Measurements from ENCODE around the gene RCC1. TPM values are rescaled to one million over a fixed set of nuclear protein-coding genes. Genes with fewer than 3 reads are reported as not detected.
"Not testable (repeated sequence)": the region's sequence is repeated elsewhere in the genome, so short reads cannot be mapped to it uniquely, and the experiment has no call there.

RCC1 gene
- total RNA-seq, 1 donor from 2014 or later = 122 TPM

- FAIRE-seq (no peak), DNase-seq (ENCODE audit: low read depth) (no peak)
- Histone ChIP-seq H3K4me3 (ENCODE audit: low read depth, low read length) (no peak overlapping the region), H3K36me3 (ENCODE audit: control insufficient read depth, insufficient read depth, low read length) (peaks cover 4% of the 10 kb centered on the region), H3K27me3 (ENCODE audit: control insufficient read depth, insufficient read depth, low read length) (no peaks in the 10 kb centered on the region)
- TF ChIP-seq, protein P1, sequence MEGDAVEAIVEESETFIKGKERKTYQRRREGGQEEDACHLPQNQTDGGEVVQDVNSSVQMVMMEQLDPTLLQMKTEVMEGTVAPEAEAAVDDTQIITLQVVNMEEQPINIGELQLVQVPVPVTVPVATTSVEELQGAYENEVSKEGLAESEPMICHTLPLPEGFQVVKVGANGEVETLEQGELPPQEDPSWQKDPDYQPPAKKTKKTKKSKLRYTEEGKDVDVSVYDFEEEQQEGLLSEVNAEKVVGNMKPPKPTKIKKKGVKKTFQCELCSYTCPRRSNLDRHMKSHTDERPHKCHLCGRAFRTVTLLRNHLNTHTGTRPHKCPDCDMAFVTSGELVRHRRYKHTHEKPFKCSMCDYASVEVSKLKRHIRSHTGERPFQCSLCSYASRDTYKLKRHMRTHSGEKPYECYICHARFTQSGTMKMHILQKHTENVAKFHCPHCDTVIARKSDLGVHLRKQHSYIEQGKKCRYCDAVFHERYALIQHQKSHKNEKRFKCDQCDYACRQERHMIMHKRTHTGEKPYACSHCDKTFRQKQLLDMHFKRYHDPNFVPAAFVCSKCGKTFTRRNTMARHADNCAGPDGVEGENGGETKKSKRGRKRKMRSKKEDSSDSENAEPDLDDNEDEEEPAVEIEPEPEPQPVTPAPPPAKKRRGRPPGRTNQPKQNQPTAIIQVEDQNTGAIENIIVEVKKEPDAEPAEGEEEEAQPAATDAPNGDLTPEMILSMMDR (IDR thresholded peaks at IDR 0.05; ENCODE audit: insufficient read depth, low read length, severe bottlenecking) = no peak
These were observed 10.7 kb downstream of the RCC1 start for GRCh38 chr1:28516518-28516956.

GRCh38 chr1:28517649-28517999, 11.8 kb downstream of the RCC1 start:
- Histone ChIP-seq H3K27me3 (ENCODE audit: control insufficient read depth, insufficient read depth, low read length) (no peaks in the 10 kb centered on the region), H3K36me3 (ENCODE audit: control insufficient read depth, insufficient read depth, low read length) (peaks cover 4% of the 10 kb centered on the region), H3K4me3 (ENCODE audit: low read depth, low read length) (peak overlapping the region; percentile 60)
- TF ChIP-seq, protein P1 (IDR thresholded peaks at IDR 0.05; ENCODE audit: insufficient read depth, low read length, severe bottlenecking) = no peak
- DNase-seq (ENCODE audit: low read depth) (no peak), FAIRE-seq (no peak)

- FAIRE-seq (no peak), DNase-seq (ENCODE audit: low read depth) (peak; percentile 68)
- peak overlapping the region; percentile 60 for H3K4me3 ChIP-seq (ENCODE audit: low read depth, low read length)
- TF ChIP-seq, protein P1 (IDR thresholded peaks at IDR 0.05; ENCODE audit: insufficient read depth, low read length, severe bottlenecking) = peak; percentile 96
- no peaks in the 10 kb centered on the region for H3K27me3 ChIP-seq (ENCODE audit: control insufficient read depth, insufficient read depth, low read length)
- H3K36me3 ChIP-seq (ENCODE audit: control insufficient read depth, insufficient read depth, low read length) = peaks cover 3% of the 10 kb centered on the region
These were observed 12.3 kb downstream of the RCC1 start for GRCh38 chr1:28518000-28518744.

DNA sequence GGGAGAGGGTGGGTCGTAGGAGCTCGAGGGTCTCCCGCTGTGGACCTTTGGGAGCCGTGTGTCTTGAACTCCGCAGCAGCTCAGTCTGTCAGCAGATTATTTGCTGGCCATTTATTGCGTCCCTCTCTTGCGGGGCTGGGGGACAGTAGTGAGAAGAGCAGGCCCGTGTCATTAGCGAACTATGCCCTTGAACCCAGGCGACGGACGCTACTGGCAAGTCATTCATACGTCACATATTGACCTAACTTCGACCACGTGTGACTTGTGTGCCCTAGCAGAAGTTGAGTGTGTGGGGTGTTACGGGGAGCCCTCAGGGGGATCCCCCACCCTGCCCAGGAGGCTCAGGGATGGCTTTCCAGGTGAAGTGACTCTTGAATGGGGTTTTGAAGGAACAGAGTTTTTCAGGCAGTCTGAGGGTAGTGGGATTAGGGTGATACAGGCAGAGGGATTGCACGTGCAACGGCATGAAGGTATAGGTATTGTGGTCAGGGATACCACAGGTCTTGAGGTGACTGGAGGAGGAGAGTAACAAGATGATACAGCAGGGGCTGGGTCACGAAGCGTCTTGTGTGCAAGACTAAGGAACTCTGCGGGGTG, 13.0 kb downstream of the RCC1 start:
- FAIRE-seq (no peak), DNase-seq (ENCODE audit: low read depth) (no peak)
- Histone ChIP-seq H3K27me3 (ENCODE audit: control insufficient read depth, insufficient read depth, low read length) (no peaks in the 10 kb centered on the region), H3K36me3 (ENCODE audit: control insufficient read depth, insufficient read depth, low read length) (peaks cover 3% of the 10 kb centered on the region), H3K4me3 (ENCODE audit: low read depth, low read length) (peak overlapping the region; percentile 60)
- TF ChIP-seq, protein P1 (IDR thresholded peaks at IDR 0.05; ENCODE audit: insufficient read depth, low read length, severe bottlenecking) = no peak

- FAIRE-seq (no peak), DNase-seq (ENCODE audit: low read depth) (no peak)
- H3K4me3 ChIP-seq (ENCODE audit: low read depth, low read length) = no peak overlapping the region
- no peaks in the 10 kb centered on the region for H3K27me3 ChIP-seq (ENCODE audit: control insufficient read depth, insufficient read depth, low read length)
- TF ChIP-seq, protein P1 (IDR thresholded peaks at IDR 0.05; ENCODE audit: insufficient read depth, low read length, severe bottlenecking) = no peak
- H3K36me3 ChIP-seq (ENCODE audit: control insufficient read depth, insufficient read depth, low read length) = peaks cover 4% of the 10 kb centered on the region
These were observed 14.3 kb downstream of the RCC1 start for GRCh38 chr1:28519946-28520725.

GRCh38 chr1:28520796-28521195, 15.0 kb downstream of the RCC1 start:
- not testable (repeated sequence) for FAIRE-seq; H3K27me3 ChIP-seq (ENCODE audit: control insufficient read depth, insufficient read depth, low read length); DNase-seq (ENCODE audit: low read depth); H3K4me3 ChIP-seq (ENCODE audit: low read depth, low read length); H3K36me3 ChIP-seq (ENCODE audit: control insufficient read depth, insufficient read depth, low read length)

All from bronchial epithelial cell (primary cell).